Lower lobe of right lung (tissue), 2 donors: ENCODE measurements around the gene IFIT1B. TPM values are rescaled to one million over a fixed set of nuclear protein-coding genes. Genes with fewer than 3 reads are reported as not detected.

Experiments
- ATAC-seq, 2 donors: fragments of 200-7000 bp; cut with Tn5 transposase; one replicate each; pipeline ENCODE4 v1.9.1; 2020 to 2022; ENCODE audit warnings: mild to moderate bottlenecking in 2 of 2, moderate library complexity in 2 of 2
- DNase-seq: peaks from one replicate; pipeline ENCODE4 v3.0.0-alpha.2; 2020
- H3K27ac ChIP-seq: fragments of 200-600 bp; one replicate; pipeline ENCODE4 v1.8.0; 2022
- H3K27me3 ChIP-seq: fragments of 200-600 bp; one replicate; pipeline ENCODE4 v1.8.0; 2022; ENCODE audit warnings: low read depth
- H3K36me3 ChIP-seq: fragments of 200-600 bp; one replicate; pipeline ENCODE4 v1.8.0; 2022; ENCODE audit warnings: mild to moderate bottlenecking
- H3K4me1 ChIP-seq: fragments of 200-600 bp; one replicate; pipeline ENCODE4 v1.8.0; 2022
- H3K4me3 ChIP-seq: fragments of 200-600 bp; one replicate; pipeline ENCODE4 v1.8.0; 2022; ENCODE audit warnings: mild to moderate bottlenecking
- H3K9me3 ChIP-seq: fragments of 200-600 bp; one replicate; pipeline ENCODE4 v1.8.0; 2022
- CTCF ChIP-seq: fragments of 200-600 bp; IDR thresholded peaks from one replicate; pipeline ENCODE4 v1.8.0; 2022; ENCODE audit warnings: antibody characterized with exemption, mild to moderate bottlenecking
- intact Hi-C: fragments of 100-400 bp; cut with DNase I; formaldehyde crosslinking; loops from one replicate; pipeline ENCODE4 v1.11.0; 2022
- total RNA-seq: library from RNA; stranded (reverse); fragmentation: NEBNext Ultra II Directional; extraction: Animal tissue kit (Norgen Biotek cat#: 25700); gene quantifications from one replicate; pipeline ENCODE4 v1.2.1, GENCODE V29; 2021
- donor health status: DM: no; HTN: yes; CAD: no; lungs with severe emphysema.

The IFIT1B gene
- total RNA-seq, 1 donor from 2014 or later = not detected

GRCh38 chr10:89414146-89414878, 36.5 kb downstream of the IFIT1B start, which contains the start of gene IFIT5:
Gene IFIT5, plus strand, starts transcription at chr10:89414568. Its CDS starts 231 bp downstream, at chr10:89414799.
- intact Hi-C loops = no loop called here
- Histone ChIP-seq H3K36me3 (peaks cover 14% of the 10 kb centered on the region), H3K4me1 (peaks cover 57% of the 10 kb centered on the region), H3K4me3 (peak within 1 kb of the TSS; percentile 76), H3K27me3 (no peaks in the 10 kb centered on the region), H3K9me3 (no peaks in the 10 kb centered on the region), H3K27ac (peak within 1 kb of the TSS; percentile 93)
- no peak for TF ChIP-seq CTCF
- DNase-seq (peak; percentile 85), ATAC-seq (peak; percentile 94)

- no peaks in the 10 kb centered on the region for H3K9me3 ChIP-seq
- intact Hi-C loops = no loop called here
- DNase-seq (peak; percentile 68), ATAC-seq (peak; percentile 81 to 82)
- H3K4me1 ChIP-seq = peaks cover 64% of the 10 kb centered on the region
- H3K27me3 ChIP-seq = no peaks in the 10 kb centered on the region
- H3K4me3 ChIP-seq = peak overlapping the region; percentile 76
- peak overlapping the region; percentile 93 for H3K27ac ChIP-seq
- H3K36me3 ChIP-seq = peaks cover 17% of the 10 kb centered on the region
- no peak for TF ChIP-seq CTCF
These were observed 37.3 kb downstream of the IFIT1B start for GRCh38 chr10:89414879-89415821.

GRCh38 chr10:89416465-89416864, 38.6 kb downstream of the IFIT1B start:
- Histone ChIP-seq H3K27me3 (no peaks in the 10 kb centered on the region), H3K4me3 (no peak overlapping the region), H3K36me3 (peaks cover 17% of the 10 kb centered on the region), H3K27ac (no peak overlapping the region), H3K4me1 (peaks cover 68% of the 10 kb centered on the region), H3K9me3 (no peaks in the 10 kb centered on the region)
- no peak for TF ChIP-seq CTCF
- ATAC-seq (no peak), DNase-seq (no peak)
- intact Hi-C loops = no loop called here

GRCh38 chr10:89419548-89419947, 41.7 kb downstream of the IFIT1B start:
- no peak for DNase-seq
- no peak overlapping the region for H3K4me3 ChIP-seq
- no peak overlapping the region for H3K27ac ChIP-seq
- peaks cover 17% of the 10 kb centered on the region for H3K36me3 ChIP-seq
- H3K27me3 ChIP-seq = no peaks in the 10 kb centered on the region
- peaks cover 58% of the 10 kb centered on the region for H3K4me1 ChIP-seq
- TF ChIP-seq CTCF = peak; percentile 33
- no peaks in the 10 kb centered on the region for H3K9me3 ChIP-seq
- intact Hi-C loops = no loop called here
- no peak for ATAC-seq

- H3K36me3 ChIP-seq = peaks cover 17% of the 10 kb centered on the region
- no peak for TF ChIP-seq CTCF
- peaks cover 48% of the 10 kb centered on the region for H3K4me1 ChIP-seq
- H3K4me3 ChIP-seq = no peak overlapping the region
- DNase-seq = no peak
- H3K27me3 ChIP-seq = no peaks in the 10 kb centered on the region
- ATAC-seq = peak; percentile 80 to 86
- H3K27ac ChIP-seq = no peak overlapping the region
- no peaks in the 10 kb centered on the region for H3K9me3 ChIP-seq
- intact Hi-C loops = no loop called here
These were observed 43.2 kb downstream of the IFIT1B start for GRCh38 chr10:89421018-89421476.
